Lower lobe of right lung (tissue), 2 donors: Measurements from ENCODE around the gene FAT3. TPM values are rescaled to one million over a fixed set of nuclear protein-coding genes. Genes with fewer than 3 reads are reported as not detected.
A peak's percentile ranks its signal among the peaks of the same experiment; 100 is the strongest.

Source experiments
- ATAC-seq, 2 donors: fragments of 200-7000 bp; cut with Tn5 transposase; one replicate each; pipeline ENCODE4 v1.9.1; 2020 to 2022; ENCODE audit warnings: mild to moderate bottlenecking in 2 of 2, moderate library complexity in 2 of 2
- DNase-seq: peaks from one replicate; pipeline ENCODE4 v3.0.0-alpha.2; 2020
- H3K27ac ChIP-seq: fragments of 200-600 bp; one replicate; pipeline ENCODE4 v1.8.0; 2022
- H3K27me3 ChIP-seq: fragments of 200-600 bp; one replicate; pipeline ENCODE4 v1.8.0; 2022; ENCODE audit warnings: low read depth
- H3K36me3 ChIP-seq: fragments of 200-600 bp; one replicate; pipeline ENCODE4 v1.8.0; 2022; ENCODE audit warnings: mild to moderate bottlenecking
- H3K4me1 ChIP-seq: fragments of 200-600 bp; one replicate; pipeline ENCODE4 v1.8.0; 2022
- H3K4me3 ChIP-seq: fragments of 200-600 bp; one replicate; pipeline ENCODE4 v1.8.0; 2022; ENCODE audit warnings: mild to moderate bottlenecking
- H3K9me3 ChIP-seq: fragments of 200-600 bp; one replicate; pipeline ENCODE4 v1.8.0; 2022
- intact Hi-C: fragments of 100-400 bp; cut with DNase I; formaldehyde crosslinking; loops from one replicate; pipeline ENCODE4 v1.11.0; 2022
- long read RNA-seq: library from polyadenylated mRNA; unstranded; transcript quantifications from one replicate; pipeline ENCODE4 v2.0.0, GENCODE V29; 2021
- total RNA-seq: library from RNA; stranded (reverse); fragmentation: NEBNext Ultra II Directional; extraction: Animal tissue kit (Norgen Biotek cat#: 25700); gene quantifications from one replicate; pipeline ENCODE4 v1.2.1, GENCODE V29; 2021
- TF ChIP-seq, protein P1 (sequence below): fragments of 200-600 bp; IDR thresholded peaks from one replicate; pipeline ENCODE4 v1.8.0; 2022; ENCODE audit warnings: antibody characterized with exemption, mild to moderate bottlenecking
- donor health status: DM: no; HTN: yes; CAD: no; lungs with severe emphysema.

Gene FAT3
- 7.9 TPM for total RNA-seq
- long read RNA-seq, partial matches to known transcripts = 2 of 6 reads
- long read RNA-seq, other reads (novel, unspliced or antisense) = 4 of 6 reads

DNA sequence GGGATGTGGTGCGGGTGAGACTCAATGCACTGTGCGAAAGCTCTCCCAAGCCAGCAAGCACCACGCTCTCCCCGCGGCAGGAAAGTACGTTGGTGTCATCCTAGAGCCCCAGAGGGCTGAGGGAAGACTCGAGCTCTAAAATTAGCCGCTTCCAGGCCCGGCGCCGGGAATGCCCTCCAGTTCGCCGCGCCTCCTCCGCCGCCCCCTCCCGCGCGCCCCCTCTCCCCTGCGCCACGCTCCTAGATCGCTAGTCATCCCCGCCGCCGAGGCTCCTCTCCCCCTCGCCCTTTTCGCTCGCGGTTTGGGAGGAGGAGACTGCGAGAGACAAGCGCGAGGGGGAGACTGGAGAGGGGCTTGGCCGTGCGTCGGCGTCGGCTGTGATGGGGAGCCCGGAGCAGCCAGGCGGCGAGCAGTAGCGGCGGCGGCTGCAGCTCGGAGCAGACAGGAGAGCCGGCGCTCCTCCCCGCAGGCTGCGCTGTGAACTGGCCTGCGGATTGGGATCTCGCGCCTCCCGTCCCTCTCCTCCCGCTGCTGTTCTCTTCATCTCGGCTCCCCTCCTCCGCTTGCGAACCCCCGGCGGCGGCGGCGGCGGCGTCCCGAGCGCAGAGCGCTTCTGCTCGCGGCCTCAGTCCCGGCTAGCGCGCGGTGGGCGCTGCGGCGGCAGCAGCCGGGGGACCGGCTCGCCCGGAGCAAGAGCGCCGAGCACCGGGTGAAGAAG lies at the start of gene FAT3:
Gene FAT3 (plus strand): TSS at position 412 of the 718 bp plus-strand sequence. CDS start 127,295 bp downstream, outside the sequence.
- DNase-seq (peak; percentile 39), ATAC-seq (peak; percentile 50 to 52)
- no peaks in the 10 kb centered on the region for H3K9me3 ChIP-seq
- peaks cover 4% of the 10 kb centered on the region for H3K4me1 ChIP-seq
- peaks cover 60% of the 10 kb centered on the region for H3K27me3 ChIP-seq
- TF ChIP-seq, protein P1, sequence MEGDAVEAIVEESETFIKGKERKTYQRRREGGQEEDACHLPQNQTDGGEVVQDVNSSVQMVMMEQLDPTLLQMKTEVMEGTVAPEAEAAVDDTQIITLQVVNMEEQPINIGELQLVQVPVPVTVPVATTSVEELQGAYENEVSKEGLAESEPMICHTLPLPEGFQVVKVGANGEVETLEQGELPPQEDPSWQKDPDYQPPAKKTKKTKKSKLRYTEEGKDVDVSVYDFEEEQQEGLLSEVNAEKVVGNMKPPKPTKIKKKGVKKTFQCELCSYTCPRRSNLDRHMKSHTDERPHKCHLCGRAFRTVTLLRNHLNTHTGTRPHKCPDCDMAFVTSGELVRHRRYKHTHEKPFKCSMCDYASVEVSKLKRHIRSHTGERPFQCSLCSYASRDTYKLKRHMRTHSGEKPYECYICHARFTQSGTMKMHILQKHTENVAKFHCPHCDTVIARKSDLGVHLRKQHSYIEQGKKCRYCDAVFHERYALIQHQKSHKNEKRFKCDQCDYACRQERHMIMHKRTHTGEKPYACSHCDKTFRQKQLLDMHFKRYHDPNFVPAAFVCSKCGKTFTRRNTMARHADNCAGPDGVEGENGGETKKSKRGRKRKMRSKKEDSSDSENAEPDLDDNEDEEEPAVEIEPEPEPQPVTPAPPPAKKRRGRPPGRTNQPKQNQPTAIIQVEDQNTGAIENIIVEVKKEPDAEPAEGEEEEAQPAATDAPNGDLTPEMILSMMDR = no peak
- H3K27ac ChIP-seq = peak within 1 kb of the TSS; percentile 14
- no peaks in the 10 kb centered on the region for H3K36me3 ChIP-seq
- intact Hi-C loops = no loop called here
- peak within 1 kb of the TSS; percentile 52 for H3K4me3 ChIP-seq

DNA sequence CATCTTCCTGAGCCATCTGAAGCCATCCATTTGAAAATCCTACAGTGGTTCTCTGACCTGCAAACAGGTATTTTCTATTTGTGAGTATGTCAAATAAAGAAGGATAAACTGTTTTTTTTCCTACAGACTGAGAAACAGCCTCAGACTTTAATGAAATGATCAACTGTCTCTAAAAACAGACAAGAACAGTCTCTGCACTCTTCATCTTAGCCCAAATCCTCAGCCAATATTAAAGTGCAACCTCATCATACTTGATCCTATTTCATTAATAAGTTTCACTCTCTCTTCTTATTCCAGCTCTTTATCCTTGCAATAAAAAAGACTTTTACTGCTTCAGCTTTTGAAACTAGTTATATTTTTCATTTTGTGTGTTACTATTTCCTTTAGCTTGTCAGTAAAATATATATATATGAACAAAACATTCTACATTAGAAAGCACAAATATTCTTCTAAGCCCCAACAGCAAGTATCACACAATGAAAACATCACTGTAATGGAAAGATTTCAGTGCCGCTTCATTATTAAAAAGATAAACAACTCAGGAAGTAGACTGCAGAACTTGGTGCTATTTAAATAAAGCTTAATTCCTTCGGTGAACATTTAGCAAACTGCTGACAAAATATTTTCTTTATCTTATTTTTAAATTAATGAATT lies 45.5 kb upstream of the FAT3 start:
- ATAC-seq = no peak
- Histone ChIP-seq H3K27me3 (no peaks in the 10 kb centered on the region), H3K36me3 (no peaks in the 10 kb centered on the region), H3K27ac (no peak overlapping the region), H3K4me1 (no peaks in the 10 kb centered on the region), H3K4me3 (no peak overlapping the region), H3K9me3 (no peaks in the 10 kb centered on the region)
- intact Hi-C loops = no loop called here
- TF ChIP-seq, protein P1 = no peak
- no peak for DNase-seq

DNA sequence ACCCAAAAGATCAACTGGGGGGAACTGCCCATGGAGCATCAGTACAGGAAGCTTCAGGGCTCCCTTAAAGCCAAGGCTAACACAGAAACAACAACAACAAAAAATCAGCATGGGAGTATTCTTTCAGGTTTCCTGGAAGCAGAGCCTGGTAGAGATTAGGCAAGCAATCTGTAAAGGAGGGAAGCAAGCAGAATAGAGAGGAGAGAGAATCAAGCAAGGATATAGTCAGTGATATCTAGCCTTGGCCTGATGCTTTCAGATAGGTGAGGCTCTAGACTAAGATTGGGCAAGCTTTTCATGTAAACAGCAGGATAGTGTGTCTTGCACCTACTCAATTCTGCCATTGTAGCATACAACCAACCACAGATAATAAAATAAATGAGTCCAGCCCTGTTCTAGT lies 44.4 kb upstream of the FAT3 start:
- no peaks in the 10 kb centered on the region for H3K9me3 ChIP-seq
- no peak for DNase-seq
- H3K4me1 ChIP-seq = no peaks in the 10 kb centered on the region
- intact Hi-C loops = no loop called here
- no peaks in the 10 kb centered on the region for H3K36me3 ChIP-seq
- no peak overlapping the region for H3K4me3 ChIP-seq
- ATAC-seq = no peak
- H3K27me3 ChIP-seq = no peaks in the 10 kb centered on the region
- TF ChIP-seq, protein P1 = no peak
- no peak overlapping the region for H3K27ac ChIP-seq

DNA sequence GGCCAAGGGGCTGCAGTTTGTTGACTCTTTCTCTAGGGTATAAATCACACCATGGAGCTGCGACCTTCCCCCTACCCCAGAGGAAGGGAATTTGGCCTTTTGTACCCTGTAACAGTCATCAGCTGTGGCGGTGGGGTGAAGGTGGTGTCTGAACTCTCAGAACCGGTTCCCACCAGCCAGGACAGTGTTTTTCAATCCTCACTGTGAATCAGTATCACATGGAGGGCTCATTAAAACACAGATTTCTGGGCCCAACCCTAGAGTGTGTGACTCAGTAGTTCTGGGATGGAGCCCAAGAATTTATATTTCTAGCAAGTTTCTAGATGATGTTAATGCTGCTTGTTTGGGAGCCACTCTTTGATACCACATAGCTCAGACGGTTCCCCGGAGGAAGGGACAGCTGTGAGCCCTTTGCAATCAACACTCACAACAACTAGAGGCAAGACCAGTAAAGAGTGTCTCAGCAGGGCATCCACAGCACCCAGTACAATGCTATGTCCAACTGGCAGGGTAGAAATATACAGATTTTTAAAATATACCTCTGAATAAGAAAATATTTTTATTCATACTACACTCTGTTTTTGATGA lies 43.9 kb upstream of the FAT3 start:
- TF ChIP-seq, protein P1 = no peak
- ATAC-seq = no peak
- no peak overlapping the region for H3K4me3 ChIP-seq

DNA sequence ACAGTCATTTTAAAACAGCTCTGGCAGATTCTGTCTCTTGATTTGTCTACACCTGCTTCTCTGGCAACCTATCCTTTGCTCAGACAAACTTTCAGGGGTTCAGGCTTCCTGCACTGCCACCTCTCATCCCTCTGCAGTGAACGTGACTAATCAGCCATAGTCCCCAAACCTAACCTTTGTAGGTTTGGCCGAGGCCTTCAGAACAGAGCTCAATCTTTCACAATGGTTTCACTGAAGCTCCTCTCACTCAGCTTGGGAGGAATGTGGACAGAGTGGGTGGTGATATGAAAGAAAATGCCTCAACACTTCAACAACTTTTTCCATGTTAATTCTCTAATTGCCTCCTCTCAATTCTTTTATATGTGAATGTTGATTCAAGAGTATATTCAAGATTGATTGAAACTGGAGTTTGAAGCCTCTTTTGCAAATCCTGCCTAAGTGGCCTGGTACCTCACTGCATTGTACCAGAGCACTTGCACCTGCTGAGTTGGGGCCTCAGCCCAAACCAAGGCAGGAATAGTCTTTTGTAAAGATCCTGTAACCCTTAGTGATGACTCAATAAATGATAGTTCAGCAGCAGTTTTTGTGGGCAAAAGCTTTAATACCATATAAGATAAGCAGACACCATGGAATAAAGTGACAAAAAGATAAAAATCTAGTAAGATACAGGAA lies 33.9 kb upstream of the FAT3 start:
- Histone ChIP-seq H3K27ac (no peak overlapping the region), H3K27me3 (no peaks in the 10 kb centered on the region), H3K4me3 (no peak overlapping the region), H3K36me3 (no peaks in the 10 kb centered on the region), H3K9me3 (no peaks in the 10 kb centered on the region), H3K4me1 (no peaks in the 10 kb centered on the region)
- ATAC-seq (no peak), DNase-seq (no peak)
- TF ChIP-seq, protein P1 = no peak
- intact Hi-C loops = no loop called here

More for the DNA sequence above, 43.9 kb upstream of the FAT3 start:
- Histone ChIP-seq H3K9me3 (no peaks in the 10 kb centered on the region), H3K36me3 (no peaks in the 10 kb centered on the region), H3K27me3 (no peaks in the 10 kb centered on the region), H3K27ac (no peak overlapping the region), H3K4me1 (no peaks in the 10 kb centered on the region)
- no peak for DNase-seq
- intact Hi-C loops = no loop called here
